D721Med (cell line): ENCODE data around the gene FES.

ENCODE experiments used
- DNase-seq: peaks from one replicate; pipeline ENCODE4 v3.0.0; 2011; ENCODE audit warnings: low spot score; ENCODE audit not compliant: insufficient read length
- FAIRE-seq: peaks from 2 replicates; lab custom pipeline; 2011; peaks lifted over from hg19 to GRCh38; lab: Jason Lieb, UNC
- TF ChIP-seq, protein P1 (sequence below): IDR thresholded peaks from 2 replicates; pipeline ENCODE4 v1.5.1; 2012; ENCODE audit warnings: mild to moderate bottlenecking, control low read depth; ENCODE audit not compliant: insufficient read depth; ENCODE audit errors: missing control alignments

FES gene

GRCh38 chr15:90911906-90912769 lies 27.8 kb downstream of the FES start:
- FAIRE-seq: no peak

GRCh38 chr15:90912770-90913075 lies 28.4 kb downstream of the FES start:
- FAIRE-seq: no peak
- DNase-seq: no peak
- TF ChIP-seq, protein P1, sequence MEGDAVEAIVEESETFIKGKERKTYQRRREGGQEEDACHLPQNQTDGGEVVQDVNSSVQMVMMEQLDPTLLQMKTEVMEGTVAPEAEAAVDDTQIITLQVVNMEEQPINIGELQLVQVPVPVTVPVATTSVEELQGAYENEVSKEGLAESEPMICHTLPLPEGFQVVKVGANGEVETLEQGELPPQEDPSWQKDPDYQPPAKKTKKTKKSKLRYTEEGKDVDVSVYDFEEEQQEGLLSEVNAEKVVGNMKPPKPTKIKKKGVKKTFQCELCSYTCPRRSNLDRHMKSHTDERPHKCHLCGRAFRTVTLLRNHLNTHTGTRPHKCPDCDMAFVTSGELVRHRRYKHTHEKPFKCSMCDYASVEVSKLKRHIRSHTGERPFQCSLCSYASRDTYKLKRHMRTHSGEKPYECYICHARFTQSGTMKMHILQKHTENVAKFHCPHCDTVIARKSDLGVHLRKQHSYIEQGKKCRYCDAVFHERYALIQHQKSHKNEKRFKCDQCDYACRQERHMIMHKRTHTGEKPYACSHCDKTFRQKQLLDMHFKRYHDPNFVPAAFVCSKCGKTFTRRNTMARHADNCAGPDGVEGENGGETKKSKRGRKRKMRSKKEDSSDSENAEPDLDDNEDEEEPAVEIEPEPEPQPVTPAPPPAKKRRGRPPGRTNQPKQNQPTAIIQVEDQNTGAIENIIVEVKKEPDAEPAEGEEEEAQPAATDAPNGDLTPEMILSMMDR: no peak

More at GRCh38 chr15:90911906-90912769, 27.8 kb downstream of the FES start:
- no peak for DNase-seq
- TF ChIP-seq, protein P1: no peak

GRCh38 chr15:90913398-90913944 lies 29.2 kb downstream of the FES start:
- no peak for DNase-seq
- TF ChIP-seq, protein P1: no peak
- no peak for FAIRE-seq

GRCh38 chr15:90914305-90915080 lies 30.2 kb downstream of the FES start:
- TF ChIP-seq, protein P1: no peak

DNA sequence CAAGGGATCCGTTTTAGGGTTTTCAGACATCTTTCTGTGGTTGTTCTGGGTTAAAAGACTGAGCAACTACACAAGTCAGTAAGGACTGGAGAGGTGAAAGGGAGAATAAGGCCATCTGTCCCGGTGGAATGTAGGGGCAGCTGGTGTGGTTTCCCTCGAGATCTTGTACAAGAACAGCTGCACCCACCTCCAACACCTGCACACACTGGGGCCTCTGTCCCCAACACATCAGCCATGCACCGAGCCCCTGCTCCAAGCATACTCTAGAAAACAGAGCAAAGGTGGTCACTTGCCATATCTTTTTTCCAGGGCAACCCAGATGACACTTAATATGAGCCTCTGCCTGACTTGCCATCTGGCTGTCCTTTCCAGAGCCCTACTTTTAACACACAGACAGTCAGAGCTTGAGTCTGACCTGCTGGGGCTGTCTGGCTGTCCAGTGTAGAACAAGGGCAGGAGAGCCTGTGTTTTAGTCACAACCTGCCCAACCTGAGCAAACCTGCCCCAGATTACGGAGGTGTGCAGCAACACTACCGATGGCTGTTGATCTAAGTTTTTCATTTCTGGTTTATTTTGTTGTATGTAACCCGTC lies 31.0 kb downstream of the FES start:
- TF ChIP-seq, protein P1: no peak
- no peak for FAIRE-seq
- DNase-seq: no peak

More at GRCh38 chr15:90914305-90915080, 30.2 kb downstream of the FES start:
- FAIRE-seq (no peak), DNase-seq (no peak)

DNA sequence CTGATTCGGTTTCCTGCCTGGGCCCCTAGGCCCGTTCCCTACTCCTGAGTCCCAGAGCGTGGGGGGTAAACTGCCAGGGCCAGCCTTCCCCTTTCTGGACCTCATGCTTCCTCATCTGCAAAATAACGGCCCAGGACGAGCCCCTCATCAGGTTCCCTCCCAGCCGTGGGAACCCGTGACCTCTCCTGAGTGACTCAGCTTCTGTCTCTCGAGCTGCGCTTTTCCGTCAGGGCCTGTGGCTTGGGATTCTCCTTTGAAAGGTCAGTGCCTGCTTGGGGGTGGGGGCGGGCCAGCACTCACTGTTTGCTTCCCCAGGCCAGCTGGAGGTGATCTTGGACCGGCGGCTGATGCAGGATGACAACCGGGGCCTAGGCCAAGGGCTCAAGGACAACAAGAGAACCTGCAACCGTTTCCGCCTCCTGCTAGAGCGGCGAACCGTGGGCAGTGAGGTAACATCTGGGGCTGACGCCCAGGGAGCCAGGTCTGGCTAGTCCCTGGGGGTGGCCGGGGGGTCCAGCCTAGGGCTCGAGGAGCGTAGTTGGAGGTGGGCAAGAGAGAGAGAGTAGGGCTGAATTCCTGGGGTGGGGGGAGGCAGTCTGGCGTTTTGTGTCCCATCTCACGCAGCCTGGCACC lies 31.6 kb downstream of the FES start:
- TF ChIP-seq, protein P1: no peak
- no peak for FAIRE-seq
- DNase-seq: no peak
